GM12865 (cell line): ENCODE results near the gene BUB1.
"Not testable (repeated sequence)": the region's sequence is repeated elsewhere in the genome, so short reads cannot be mapped to it uniquely, and the experiment has no call there.

Source experiments
- DNase-seq: peaks from one replicate; pipeline ENCODE4 v3.0.0; 2010; ENCODE audit warnings: low read depth
- H3K4me3 ChIP-seq: 2 replicates; pipeline ENCODE4 v1.5.1; 2011; ENCODE audit warnings: mild to moderate bottlenecking, low read depth, low read length, control low read depth

Gene BUB1

GRCh38 chr2:110608788-110609502, 68.9 kb downstream of the BUB1 start:
- DNase-seq, H3K4me3 ChIP-seq: not testable (repeated sequence)

DNA sequence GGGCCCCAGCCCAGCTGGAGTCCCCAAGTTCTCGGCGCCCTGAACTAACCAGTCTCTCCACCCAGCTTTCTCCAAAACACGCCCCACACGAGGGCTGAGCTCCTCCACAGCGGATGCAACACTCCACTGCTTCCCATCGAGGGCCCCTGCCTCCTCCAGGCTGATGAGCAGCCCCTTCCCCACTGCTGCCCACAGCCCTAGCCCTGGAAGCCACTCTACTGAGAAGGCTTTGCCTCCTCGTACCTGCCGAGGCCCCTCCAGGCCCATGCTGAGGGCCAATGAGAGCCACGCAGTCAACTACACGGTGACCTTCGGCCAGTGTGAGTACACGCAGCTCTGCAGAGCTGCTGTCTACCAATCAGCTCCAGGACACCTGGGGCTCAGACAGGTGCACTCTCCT, 72.8 kb downstream of the BUB1 start:
- not testable (repeated sequence) for DNase-seq, H3K4me3 ChIP-seq

DNA sequence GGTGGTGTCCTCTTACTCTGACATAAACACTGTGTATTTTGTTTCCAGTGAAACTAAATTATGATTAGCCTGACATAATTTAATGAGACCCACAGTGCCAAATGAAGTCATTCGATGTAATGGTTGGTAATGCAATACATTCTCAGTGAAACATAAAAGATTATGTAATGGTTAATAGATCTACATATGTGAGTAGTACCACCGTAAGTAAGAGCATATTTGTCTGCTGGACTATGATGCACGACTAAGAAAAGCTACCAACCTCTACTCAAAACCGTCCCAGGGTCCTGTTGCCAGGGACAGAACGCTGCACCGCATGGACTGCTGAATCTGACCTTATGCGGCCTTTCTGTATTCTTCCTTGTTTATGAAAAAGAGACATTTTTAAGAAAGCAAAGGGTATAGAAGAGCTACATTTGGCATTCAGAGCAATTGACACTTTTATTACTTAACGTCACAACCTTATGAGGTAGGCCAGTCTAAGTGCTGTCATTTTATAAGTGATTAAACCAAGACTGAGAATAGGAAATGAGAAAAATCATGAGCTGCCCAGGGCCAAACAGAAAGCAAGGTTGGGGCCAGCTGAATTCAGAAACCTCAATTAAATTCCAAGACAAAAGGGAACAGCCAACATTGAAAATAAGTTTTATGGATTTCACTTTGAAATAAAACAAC, 73.8 kb downstream of the BUB1 start:
- DNase-seq, H3K4me3 ChIP-seq: not testable (repeated sequence)

GRCh38 chr2:110602139-110602538, 75.7 kb downstream of the BUB1 start:
- DNase-seq, H3K4me3 ChIP-seq: not testable (repeated sequence)

- DNase-seq, H3K4me3 ChIP-seq: not testable (repeated sequence)
Measured at GRCh38 chr2:110591973-110592372, 85.9 kb downstream of the BUB1 start.

DNA sequence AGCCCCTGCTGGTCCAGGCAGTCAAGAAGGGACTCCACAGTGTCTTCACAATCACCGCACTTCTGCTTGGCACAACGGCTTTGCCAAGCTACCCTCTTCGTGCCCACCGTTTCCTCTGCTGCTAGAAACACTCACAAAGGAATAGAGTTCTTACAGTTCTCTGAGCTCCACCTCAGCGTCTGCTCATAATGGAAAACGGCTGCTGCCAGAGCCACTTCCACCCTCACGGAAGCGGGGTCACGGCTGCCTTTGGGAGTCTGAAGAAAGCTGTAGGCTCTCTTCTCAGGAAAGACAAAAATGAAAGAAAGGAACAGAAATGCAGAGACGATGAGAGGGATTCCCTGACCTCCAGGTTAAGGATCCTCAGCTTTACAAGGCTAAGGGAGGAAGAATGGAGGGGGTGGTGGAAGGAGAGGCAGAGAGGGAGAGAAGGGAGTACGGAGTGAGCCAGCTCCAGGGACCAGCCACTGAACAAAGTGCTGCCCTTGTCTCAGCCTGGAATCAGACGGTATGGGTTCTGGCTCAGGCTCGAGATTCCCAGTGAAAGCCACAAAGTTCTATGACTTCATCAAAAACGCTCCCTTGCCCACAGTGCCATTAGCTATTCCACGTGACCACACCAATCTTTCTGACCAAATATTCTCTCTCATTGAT, 88.1 kb downstream of the BUB1 start:
- not testable (repeated sequence) for H3K4me3 ChIP-seq, DNase-seq

GRCh38 chr2:110588520-110588919, 89.3 kb downstream of the BUB1 start:
- DNase-seq, H3K4me3 ChIP-seq: not testable (repeated sequence)
